A673 (cell line): ENCODE measurements around the gene CLEC2D.

Source experiments
- EZH2 ChIP-seq: fragments of 200-600 bp; sonication (generic); IDR thresholded peaks from 2 replicates; pipeline ENCODE4 v1.6.1; 2017; ENCODE audit warnings: borderline replicate concordance, low read depth, mild to moderate bottlenecking, mixed read lengths, antibody characterized with exemption, low read length; ENCODE audit not compliant: poor library complexity, severe bottlenecking
- TF ChIP-seq, protein P1 (sequence below): fragments of 300-800, 200-600 bp; sonication (generic); conservative IDR thresholded peaks from 2 replicates; pipeline ENCODE4 v1.5.1; 2017; ENCODE audit warnings: low read depth, mild to moderate bottlenecking, antibody characterized with exemption, low read length, moderate library complexity, mixed read lengths

DNA sequence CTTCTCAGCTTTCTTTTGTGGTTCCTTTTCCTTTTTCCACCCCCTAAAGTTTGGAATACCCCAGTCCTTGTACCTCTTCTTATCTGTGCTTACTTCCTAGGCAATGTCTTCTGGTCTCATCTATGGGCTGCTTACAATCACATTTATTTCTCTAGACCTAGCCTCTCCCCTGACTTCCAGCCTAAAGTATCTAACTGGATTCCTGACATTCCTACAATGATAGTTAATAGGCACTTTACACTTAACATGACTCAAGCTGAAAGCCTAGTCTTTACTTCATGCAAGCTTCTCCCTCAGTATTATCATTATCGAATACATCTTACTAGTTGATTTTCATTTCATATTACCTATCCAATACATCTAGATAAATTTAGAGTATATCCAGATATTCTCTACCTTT lies 42.2 kb downstream of the CLEC2D start:
- TF ChIP-seq, protein P1, sequence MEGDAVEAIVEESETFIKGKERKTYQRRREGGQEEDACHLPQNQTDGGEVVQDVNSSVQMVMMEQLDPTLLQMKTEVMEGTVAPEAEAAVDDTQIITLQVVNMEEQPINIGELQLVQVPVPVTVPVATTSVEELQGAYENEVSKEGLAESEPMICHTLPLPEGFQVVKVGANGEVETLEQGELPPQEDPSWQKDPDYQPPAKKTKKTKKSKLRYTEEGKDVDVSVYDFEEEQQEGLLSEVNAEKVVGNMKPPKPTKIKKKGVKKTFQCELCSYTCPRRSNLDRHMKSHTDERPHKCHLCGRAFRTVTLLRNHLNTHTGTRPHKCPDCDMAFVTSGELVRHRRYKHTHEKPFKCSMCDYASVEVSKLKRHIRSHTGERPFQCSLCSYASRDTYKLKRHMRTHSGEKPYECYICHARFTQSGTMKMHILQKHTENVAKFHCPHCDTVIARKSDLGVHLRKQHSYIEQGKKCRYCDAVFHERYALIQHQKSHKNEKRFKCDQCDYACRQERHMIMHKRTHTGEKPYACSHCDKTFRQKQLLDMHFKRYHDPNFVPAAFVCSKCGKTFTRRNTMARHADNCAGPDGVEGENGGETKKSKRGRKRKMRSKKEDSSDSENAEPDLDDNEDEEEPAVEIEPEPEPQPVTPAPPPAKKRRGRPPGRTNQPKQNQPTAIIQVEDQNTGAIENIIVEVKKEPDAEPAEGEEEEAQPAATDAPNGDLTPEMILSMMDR: no peak
- TF ChIP-seq EZH2: no peak
